ENCODE results near the gene CIAO2B.

Gene CIAO2B

DNA sequence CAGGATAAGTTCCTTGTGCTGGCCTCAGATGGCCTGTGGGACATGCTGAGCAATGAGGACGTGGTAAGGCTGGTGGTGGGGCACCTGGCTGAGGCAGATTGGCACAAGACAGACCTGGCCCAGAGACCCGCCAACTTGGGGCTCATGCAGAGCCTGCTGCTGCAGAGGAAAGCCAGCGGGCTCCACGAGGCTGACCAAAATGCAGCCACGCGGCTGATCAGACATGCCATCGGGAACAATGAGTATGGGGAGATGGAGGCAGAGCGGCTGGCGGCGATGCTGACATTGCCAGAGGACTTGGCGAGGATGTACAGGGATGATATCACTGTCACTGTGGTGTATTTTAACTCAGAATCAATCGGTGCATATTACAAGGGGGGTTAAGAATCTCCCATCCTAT is 48.7 kb downstream of the CIAO2B start:
- DNase-seq = no peak

DNA sequence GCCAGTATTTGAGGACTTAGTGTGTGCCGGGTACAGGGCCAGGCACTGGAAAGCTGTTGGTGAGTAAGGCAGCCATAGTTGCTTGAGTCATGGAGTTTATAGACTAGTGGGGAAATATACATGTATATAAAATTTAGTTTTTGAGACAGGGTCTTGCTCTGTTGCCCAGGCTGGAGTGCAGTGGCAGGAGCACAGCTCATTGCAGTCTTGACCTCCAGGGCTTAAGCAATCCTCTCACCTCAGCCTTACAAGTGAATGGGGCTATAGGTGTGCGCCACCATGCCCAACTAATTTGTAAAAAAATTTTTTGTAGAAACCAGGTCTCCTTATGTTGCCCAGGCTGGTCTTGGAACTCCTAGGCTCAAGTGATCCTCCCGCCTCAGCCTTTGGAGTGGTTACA is 51.5 kb downstream of the CIAO2B start:
- DNase-seq = no peak

All from NCI-H2029 treated with DMSO at 0.1 percent for 48 hours (cell line).